Upper lobe of left lung (tissue), 6 donors: ENCODE results near the gene KMT2E. TPM values are rescaled to one million over a fixed set of nuclear protein-coding genes. Genes with fewer than 3 reads are reported as not detected.

Experiments used
- ATAC-seq, 2 donors: fragments of 200-7000 bp; cut with Tn5 transposase; one replicate each; pipeline ENCODE4 v1.9.1; 2022; ENCODE audit warnings: mild to moderate bottlenecking in 2 of 2, moderate library complexity in 2 of 2; ENCODE audit not compliant: low FRiP score in 2 of 2
- DNase-seq, 2 donors: peaks; one replicate each; pipeline ENCODE4 v3.0.0-alpha.2; 2019 to 2020
- H3K27ac ChIP-seq, 4 donors: fragments of 200-600 bp; sonication (generic); one replicate each; pipeline ENCODE4 v1.5.1; 2016 to 2019
- H3K27me3 ChIP-seq, 4 donors: fragments of 200-600 bp; sonication (generic); one replicate each; pipeline ENCODE4 v1.5.1; 2017 to 2019
- H3K36me3 ChIP-seq, 4 donors: fragments of 200-600 bp; sonication (generic); one replicate each; pipeline ENCODE4 v1.5.1; 2016 to 2019
- H3K4me1 ChIP-seq, 4 donors: fragments of 200-600 bp; sonication (generic); one replicate each; pipeline ENCODE4 v1.5.1; 2018 to 2019
- H3K4me3 ChIP-seq, 4 donors: fragments of 200-600 bp; sonication (generic); one replicate each; pipeline ENCODE4 v1.5.1; 2017 to 2019; ENCODE audit warnings: mild to moderate bottlenecking in 2 of 4, moderate library complexity in 1 of 4
- H3K9me3 ChIP-seq, 4 donors: fragments of 200-600 bp; sonication (generic); one replicate each; pipeline ENCODE4 v1.5.1; 2018 to 2019
- CTCF ChIP-seq, 6 experiments: fragments of 450-650 bp in 4 of 6; fragments of 200-600 bp in 2 of 6; sonication (generic) in 2 of 6; IDR thresholded peaks; one replicate each; pipeline ENCODE4 v1.5.1; 2016 to 2019; ENCODE audit warnings: antibody characterized with exemption in 6 of 6
- EP300 ChIP-seq, 4 donors: sonication (generic); formaldehyde crosslinking; IDR thresholded peaks; one replicate each; pipeline ENCODE4 v1.5.1; 2017; ENCODE audit warnings: antibody characterized with exemption in 4 of 4, control low read depth in 2 of 4
- POLR2A ChIP-seq, 4 donors: fragments of 450-650 bp; IDR thresholded peaks; one replicate each; pipeline ENCODE4 v1.5.1; 2016 to 2017; ENCODE audit warnings: antibody characterized with exemption in 4 of 4, mild to moderate bottlenecking in 2 of 4
- POLR2AphosphoS5 ChIP-seq, 2 donors: sonication (generic); formaldehyde crosslinking; IDR thresholded peaks; one replicate each; pipeline ENCODE4 v1.5.1; 2017; ENCODE audit warnings: antibody characterized with exemption in 2 of 2
- WGBS, 2 donors: methylation state at CpG; one replicate each; pipeline ENCODE4 v1.1.5; 2017 to 2018; 5-methylcytosine and 5-hydroxymethylcytosine counted together
- total RNA-seq, 6 donors: library from RNA; depleted of rRNA in 4 of 6; stranded (reverse); fragments of >200 nt in 4 of 6; gene quantifications; one replicate each; pipeline versions ENCODE4 v1.1.0 to v1.2.1, GENCODE V29; 2016 to 2021
- donor health status: DM: no; HTN: no; CAD: no; lungs with moderate emphysema.
- donor health status: DM: no; HTN: yes; CAD: no; lungs with severe emphysema.

KMT2E gene
- total RNA-seq, 6 donors from 2014 or later = 77.3 to 182 (median 105) TPM

GRCh38 chr7:105118612-105119600, 104.9 kb downstream of the KMT2E start:
- H3K4me1 ChIP-seq = peaks cover 0 to 4% (median 0%) of the 10 kb centered on the region in 4 donors
- H3K27ac ChIP-seq = no peak overlapping the region
- 79 to 83% methylated on average over 9 of the region's 9 CpGs for WGBS, 2 donors

GRCh38 chr7:105122619-105123018, 108.6 kb downstream of the KMT2E start:
- DNase-seq (no peak), ATAC-seq (no peak)

More at GRCh38 chr7:105118612-105119600, 104.9 kb downstream of the KMT2E start:
- H3K9me3 ChIP-seq = no peaks in the 10 kb centered on the region
- H3K27me3 ChIP-seq = no peaks in the 10 kb centered on the region
- H3K4me3 ChIP-seq = no peak overlapping the region
- DNase-seq (no peak), ATAC-seq (no peak)
- TF ChIP-seq POLR2AphosphoS5 (IDR thresholded peaks at IDR 0.05) (no peak), POLR2A (IDR thresholded peaks at IDR 0.05) (no peak), EP300 (IDR thresholded peaks at IDR 0.05) (no peak), CTCF (IDR thresholded peaks at IDR 0.05) (no peak)
- peaks cover 0 to 26% (median 8%) of the 10 kb centered on the region in 4 donors for H3K36me3 ChIP-seq

GRCh38 chr7:105125745-105126144, 111.7 kb downstream of the KMT2E start:
- 94 to 95% methylated on average over 11 to 12 of the region's 12 CpGs for WGBS, 2 donors
- ATAC-seq (no peak), DNase-seq (no peak)
- Histone ChIP-seq H3K27ac (no peak overlapping the region), H3K4me1 (peaks cover 0 to 7% (median 0%) of the 10 kb centered on the region in 4 donors), H3K27me3 (no peaks in the 10 kb centered on the region), H3K9me3 (no peaks in the 10 kb centered on the region), H3K36me3 (peaks cover 0 to 32% (median 15%) of the 10 kb centered on the region in 4 donors), H3K4me3 (no peak overlapping the region)
- no peak for TF ChIP-seq POLR2A (IDR thresholded peaks at IDR 0.05)
- no peak for TF ChIP-seq CTCF (IDR thresholded peaks at IDR 0.05)
- TF ChIP-seq POLR2AphosphoS5 (IDR thresholded peaks at IDR 0.05) = no peak
- no peak for TF ChIP-seq EP300 (IDR thresholded peaks at IDR 0.05)

More at GRCh38 chr7:105122619-105123018, 108.6 kb downstream of the KMT2E start:
- H3K4me1 ChIP-seq = peaks cover 0 to 7% (median 0%) of the 10 kb centered on the region in 4 donors
- no peaks in the 10 kb centered on the region for H3K9me3 ChIP-seq
- no peaks in the 10 kb centered on the region for H3K27me3 ChIP-seq
- TF ChIP-seq EP300 (IDR thresholded peaks at IDR 0.05) (no peak), POLR2A (IDR thresholded peaks at IDR 0.05) (no peak), CTCF (IDR thresholded peaks at IDR 0.05) (no peak), POLR2AphosphoS5 (IDR thresholded peaks at IDR 0.05) (no peak)
- H3K4me3 ChIP-seq = no peak overlapping the region
- peaks cover 0 to 20% (median 13%) of the 10 kb centered on the region in 4 donors for H3K36me3 ChIP-seq
- no peak overlapping the region for H3K27ac ChIP-seq
- 72 to 77% methylated on average over 8 of the region's 8 CpGs for WGBS, 2 donors

- peaks cover 0 to 37% (median 15%) of the 10 kb centered on the region in 4 donors for H3K36me3 ChIP-seq
- TF ChIP-seq POLR2AphosphoS5 (IDR thresholded peaks at IDR 0.05) = no peak
- no peak for TF ChIP-seq EP300 (IDR thresholded peaks at IDR 0.05)
- TF ChIP-seq CTCF (IDR thresholded peaks at IDR 0.05) = no peak
- no peak for TF ChIP-seq POLR2A (IDR thresholded peaks at IDR 0.05)
- 97% methylated on average over 3 to 4 of the region's 4 CpGs for WGBS, 2 donors
Observed at GRCh38 chr7:105126436-105126975, 112.5 kb downstream of the KMT2E start.

More at GRCh38 chr7:105126436-105126975, 112.5 kb downstream of the KMT2E start:
- DNase-seq = no peak
- Histone ChIP-seq H3K4me1 (peaks cover 0 to 7% (median 0%) of the 10 kb centered on the region in 4 donors), H3K27me3 (no peaks in the 10 kb centered on the region), H3K9me3 (no peaks in the 10 kb centered on the region), H3K4me3 (no peak overlapping the region), H3K27ac (no peak overlapping the region)
- no peak for ATAC-seq
